Activated T-helper 1 cell treated with anti-CD3 and anti-CD28 coated beads, Interleukin-2, amount 50 U/mL, for 16 hours (primary cell): ENCODE data around the gene SORCS3.

Experiments
- DNase-seq, 2 donors: peaks; one replicate each; pipeline ENCODE4 v3.0.0-alpha.2; 2020; ENCODE audit warnings: low read depth in 1 of 2, low spot score in 1 of 2

Gene SORCS3

DNA sequence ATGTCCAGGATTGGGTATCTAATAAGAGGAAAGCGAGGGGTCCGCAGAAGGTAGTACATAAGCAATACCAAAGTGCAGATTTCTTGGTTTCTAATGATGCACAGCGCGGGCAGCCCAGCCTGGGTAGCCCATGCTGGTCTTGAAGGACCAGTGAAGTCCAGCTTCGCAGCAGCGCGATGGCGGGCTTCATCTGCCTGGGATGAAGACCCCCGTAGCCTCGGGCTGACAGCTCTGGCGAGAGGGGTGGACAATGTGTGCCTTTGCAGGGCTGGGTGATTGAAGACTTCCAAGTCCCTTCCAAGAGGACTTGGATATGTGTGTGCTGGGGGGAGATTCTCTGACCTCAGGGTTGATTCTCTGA is 2.2 kb downstream of the SORCS3 start:
- DNase-seq = no peak

DNA sequence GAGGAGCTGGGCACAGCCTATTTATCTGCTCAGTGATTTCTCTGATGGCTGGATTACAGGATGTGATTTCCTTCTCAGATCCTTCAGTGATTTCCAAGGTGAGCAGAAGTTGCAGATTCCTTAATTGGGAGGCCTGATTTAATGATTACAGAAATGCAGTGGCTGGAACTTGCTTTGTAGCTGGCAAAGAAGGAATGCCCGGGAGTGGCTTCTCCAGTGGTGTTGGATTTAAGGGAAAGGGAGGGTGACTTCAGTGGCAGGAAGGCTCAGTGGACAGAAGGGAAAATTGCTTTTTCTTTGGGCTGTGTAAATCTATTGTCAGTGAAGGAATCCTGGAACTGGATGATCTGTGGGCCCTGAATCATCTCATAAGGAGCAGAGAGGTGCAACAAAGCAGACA is 5.1 kb downstream of the SORCS3 start:
- DNase-seq = no peak

GRCh38 chr10:104648421-104648820 is 7.3 kb downstream of the SORCS3 start:
- DNase-seq = no peak

DNA sequence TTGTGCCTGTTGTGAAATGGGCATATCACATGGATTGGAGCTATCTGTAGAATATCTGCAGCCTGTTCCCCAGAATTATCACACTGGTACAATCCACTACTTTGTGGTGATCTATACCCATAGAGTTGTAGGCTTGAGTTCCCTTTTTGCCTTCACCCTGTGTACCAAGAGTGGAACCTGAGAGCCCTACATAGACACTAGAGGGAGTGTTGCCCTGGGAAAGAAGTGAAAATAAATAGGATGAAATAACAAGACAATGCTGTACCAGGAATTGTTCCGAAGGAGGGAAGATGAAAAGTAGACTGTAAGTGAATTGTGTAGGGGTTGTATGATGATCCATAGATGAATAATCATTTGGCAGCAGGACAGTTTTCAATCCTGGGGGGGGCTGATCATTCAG is 9.0 kb downstream of the SORCS3 start:
- no peak for DNase-seq

GRCh38 chr10:104650635-104651331 is 9.7 kb downstream of the SORCS3 start:
- no peak for DNase-seq

DNA sequence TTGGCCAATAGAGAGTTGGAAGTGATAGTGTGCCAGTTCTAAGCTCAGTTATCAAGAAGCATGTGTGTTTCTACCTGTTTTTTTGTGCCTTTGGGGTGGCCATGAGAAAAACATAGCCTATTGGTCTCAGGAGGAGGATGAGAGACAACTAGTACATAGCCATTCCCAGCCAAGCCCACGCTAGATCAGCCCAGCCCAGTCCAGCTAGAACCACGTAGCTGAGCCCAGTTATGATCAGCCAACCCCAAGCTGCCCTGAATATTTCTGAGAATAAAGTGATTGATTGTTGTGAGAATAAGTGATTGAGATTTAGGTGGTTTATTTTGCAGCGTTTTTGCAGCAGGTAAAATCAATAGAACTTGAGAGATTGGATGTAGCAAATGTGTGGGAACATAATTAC is 15.9 kb downstream of the SORCS3 start:
- DNase-seq = no peak

- no peak for DNase-seq
Observed at GRCh38 chr10:104657457-104657856, 16.4 kb downstream of the SORCS3 start.

- no peak for DNase-seq
Observed at GRCh38 chr10:104658067-104658466, 17.0 kb downstream of the SORCS3 start.

- no peak for DNase-seq
Observed at GRCh38 chr10:104659809-104660208, 18.7 kb downstream of the SORCS3 start.

- DNase-seq = no peak
Observed at GRCh38 chr10:104663076-104663475, 22.0 kb downstream of the SORCS3 start.

DNA sequence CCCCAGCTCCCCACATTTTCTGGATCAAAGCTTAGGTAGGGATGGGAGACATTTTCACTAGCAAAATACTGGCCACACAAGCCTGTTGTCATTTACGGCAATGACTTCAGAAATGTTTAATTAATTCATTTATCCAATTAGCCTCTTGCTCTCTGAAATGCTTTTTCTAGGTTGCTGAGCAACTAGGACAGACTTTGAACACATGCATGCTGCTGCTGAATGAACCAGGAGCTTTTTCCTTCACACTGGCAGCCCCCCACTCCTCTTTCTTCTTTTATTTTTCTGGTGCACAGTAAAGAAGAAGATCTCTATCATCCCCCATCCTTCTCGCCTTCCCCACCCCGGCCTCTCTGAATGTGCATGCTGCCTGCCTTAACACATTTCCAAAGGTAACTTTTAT is 22.5 kb downstream of the SORCS3 start:
- no peak for DNase-seq

DNA sequence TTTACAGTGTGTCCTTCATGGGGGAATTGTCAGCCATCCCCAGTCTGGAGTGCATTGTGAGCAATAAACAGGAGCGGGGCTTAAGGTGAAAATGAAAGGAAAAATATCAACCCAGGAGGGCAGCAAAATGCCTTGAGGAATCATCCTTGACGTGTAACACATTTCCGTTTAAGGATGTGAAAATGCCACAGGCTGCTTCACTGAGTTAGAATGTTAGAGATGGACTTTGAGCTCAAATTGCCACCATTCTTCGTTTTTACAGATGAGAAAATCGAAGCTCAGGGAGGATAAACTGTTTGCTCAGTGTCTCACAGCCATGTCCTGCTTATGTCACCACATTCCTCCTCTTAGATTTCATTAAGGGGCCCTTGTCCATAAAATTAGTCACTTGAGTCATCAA is 23.1 kb downstream of the SORCS3 start:
- no peak for DNase-seq

DNA sequence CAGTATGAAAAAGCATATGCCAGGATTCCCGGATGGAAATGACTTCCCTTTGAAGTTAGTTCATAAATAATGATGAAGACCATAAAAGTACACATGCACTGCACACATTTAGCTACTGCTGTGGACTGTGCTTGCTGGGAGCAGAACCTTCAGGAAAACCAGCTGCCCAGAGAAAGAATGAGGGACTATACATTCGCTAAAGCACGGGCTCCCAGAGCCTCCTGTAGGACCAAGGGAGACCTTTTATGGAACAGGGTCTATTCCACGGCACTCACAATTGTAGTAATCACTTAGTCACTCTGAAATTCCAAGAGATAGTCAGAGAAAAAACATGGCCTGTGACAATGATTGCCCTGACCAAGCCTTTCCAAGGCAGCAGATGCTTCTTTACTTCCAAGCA is 24.1 kb downstream of the SORCS3 start:
- no peak for DNase-seq

DNA sequence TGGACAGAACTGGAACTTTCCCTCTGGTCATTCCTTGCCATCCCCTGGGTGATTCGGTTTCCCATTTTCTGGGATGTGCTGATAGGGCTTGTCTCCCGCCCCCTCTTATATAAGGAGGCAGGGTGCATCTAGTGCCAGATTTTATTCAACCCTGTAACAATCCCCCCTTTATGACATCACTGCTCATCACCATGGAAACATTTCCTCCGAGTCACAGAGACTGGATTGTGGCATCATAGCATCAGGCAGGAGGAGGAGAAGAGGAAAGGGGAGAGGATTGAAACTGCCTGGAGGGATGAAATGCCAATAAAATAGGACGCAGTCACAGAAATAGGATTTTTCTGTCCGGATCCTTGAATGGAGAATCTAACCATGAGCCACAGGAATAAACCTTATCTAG is 25.0 kb downstream of the SORCS3 start:
- DNase-seq = no peak

DNA sequence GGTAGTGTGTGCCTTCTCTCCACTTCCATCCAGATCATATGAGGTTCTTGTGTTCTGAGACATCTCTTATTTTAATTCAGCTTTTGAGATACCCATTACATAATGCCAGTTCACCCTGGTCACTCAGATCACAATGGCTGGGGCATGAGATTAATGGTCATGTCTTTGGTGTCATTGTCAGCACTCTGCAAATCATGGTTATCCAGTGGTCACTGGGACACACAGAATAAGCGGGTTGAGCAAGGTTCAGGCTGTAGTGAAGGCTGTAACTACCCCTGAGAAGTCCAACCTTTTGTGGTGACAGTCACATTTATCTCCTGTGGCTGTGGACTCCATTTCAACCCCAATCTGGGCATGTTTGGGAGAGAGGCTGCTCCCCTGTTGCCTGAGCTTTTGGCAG is 35.8 kb downstream of the SORCS3 start:
- no peak for DNase-seq

GRCh38 chr10:104678658-104679057 is 37.6 kb downstream of the SORCS3 start:
- DNase-seq = no peak

DNA sequence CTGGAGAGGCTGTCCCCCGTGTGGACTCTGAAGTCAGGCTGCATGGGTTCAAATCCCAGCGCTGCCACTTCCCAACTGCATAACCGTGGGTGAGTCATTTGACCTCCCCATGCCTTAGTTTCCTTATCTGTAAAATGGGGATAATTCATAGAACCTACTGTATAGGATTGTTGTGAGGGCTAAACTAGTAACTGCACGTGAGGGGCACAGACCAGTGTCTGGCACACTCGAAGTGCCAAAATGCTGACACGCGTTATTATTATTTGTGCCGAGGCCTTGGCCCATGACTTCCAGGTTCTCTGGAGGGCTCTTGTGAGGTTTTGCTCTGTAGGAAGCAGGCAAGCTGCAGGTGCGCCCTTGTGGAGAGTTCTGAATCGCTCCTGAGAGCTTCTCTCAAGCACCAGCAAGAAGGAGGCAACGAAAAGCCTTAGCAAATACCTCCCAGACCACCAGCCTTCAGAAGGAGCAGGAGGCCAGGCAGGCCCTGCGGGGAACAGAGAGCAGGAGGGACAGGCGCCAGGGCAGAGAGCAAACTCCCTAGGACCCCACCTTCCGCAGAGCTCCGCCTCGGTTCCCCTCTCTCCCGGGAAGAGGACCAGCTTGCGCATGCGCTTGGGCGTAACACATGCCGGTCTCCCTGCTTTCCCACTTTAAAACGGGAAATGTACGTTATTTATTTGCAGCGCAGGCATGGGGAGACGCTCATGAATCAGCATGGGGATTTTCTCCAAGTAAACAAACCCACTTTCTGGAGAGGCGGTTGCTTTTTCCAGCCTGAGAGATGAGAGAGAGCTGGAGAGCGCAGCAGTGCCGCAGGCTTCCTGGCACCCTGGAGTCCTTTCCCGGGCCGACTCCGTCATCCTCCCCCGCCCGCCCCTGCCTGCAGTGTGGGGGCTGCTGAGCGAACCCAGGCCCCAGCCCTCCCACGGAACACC is 39.6 kb downstream of the SORCS3 start:
- no peak for DNase-seq

DNA sequence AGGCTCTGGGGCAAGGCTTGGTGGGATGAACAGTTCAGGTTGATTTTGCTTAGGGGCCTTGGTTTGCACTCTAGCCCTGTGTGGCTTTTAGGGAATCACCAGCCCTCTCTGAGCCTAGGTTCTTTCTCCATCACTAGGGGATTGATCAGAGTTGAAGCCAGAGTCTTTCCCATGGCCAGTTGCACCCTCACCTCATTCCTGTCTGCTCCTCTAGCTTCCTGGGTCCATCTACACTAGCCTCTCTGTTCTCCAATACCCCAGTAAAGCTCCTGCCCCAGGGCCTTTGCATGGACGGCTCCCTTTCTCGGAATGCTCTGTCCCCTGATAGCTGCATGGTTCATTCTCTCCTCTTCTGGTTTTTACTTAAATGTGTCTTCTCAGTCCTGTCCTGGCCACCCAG is 40.4 kb downstream of the SORCS3 start:
- DNase-seq = no peak

- no peak for DNase-seq
Observed at GRCh38 chr10:104683567-104683966, 42.5 kb downstream of the SORCS3 start.

DNA sequence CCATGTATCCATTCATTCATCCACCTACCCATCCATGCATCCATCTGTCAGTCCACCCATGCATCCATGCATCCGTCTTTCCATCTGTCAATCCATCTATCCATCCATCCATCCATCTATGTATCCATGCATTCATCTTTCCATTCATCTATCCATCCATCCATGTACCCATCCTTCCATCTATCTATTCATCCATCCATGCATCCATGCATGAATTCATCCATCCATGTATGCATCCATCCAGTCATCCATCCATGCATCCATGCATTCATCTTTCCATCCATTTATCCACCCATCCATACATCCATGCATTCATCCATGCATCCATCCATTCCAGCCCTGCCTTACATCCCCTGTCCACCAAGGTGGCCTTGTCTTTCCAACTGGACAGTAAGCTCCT is 45.7 kb downstream of the SORCS3 start:
- DNase-seq = no peak

DNA sequence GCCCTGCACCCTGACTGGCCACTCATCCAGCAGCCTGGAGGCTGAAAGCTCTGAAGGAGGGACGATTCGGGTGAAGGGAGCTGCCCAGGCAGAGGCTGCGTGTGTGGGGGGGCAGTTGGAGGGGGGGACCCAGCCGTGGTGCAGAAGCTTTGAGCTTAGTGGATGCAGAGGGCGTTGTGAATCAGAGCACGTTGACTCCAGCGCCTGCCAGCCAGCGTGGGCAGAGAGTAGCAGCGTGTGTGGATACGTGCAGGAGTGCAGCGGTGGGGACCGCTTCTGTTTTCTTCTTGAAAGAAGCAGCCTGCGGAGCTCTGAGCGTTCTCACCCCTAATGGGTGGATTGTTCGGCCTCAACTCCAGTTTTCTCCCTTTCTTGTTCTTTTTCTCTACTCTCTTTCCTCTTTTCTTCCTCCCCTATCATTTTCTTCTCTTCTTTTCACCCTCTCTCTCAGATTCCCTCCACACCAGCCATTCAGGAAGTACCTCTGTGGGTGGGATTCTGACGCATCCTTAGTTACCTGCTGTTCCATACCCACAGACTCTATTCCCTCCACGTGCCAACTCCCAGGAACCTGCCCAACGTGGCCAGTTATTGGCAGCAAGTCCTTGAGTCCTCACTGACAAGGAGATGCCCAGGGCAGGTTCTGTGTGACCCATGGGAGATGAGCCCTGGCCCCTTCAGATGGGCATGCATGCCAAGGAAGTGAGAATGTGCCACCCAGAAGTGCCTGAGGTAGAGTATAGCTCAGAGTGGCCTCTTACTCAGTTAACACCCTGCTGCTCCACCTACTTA is 47.4 kb downstream of the SORCS3 start:
- DNase-seq = no peak

DNA sequence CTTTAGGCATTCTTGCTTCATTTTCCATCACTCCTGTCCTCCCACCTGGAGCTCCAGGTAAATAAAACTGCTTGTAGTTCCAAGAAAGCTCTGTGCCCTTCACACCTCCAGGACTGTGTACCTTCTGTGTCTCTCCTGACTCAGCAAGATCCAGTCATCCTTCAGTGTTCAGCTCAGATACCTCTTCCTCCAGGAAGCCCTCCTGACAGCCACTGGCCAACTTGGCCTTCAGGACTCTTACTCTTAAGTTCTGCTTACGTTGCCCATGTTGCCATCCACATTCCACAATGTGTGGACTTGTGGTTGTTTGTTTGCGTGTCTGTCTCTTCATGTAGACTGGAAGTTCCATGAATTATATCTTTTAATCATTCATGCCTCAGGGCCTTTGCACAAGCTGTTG is 48.0 kb downstream of the SORCS3 start:
- no peak for DNase-seq
